Measurements from ENCODE around the gene RSPH6A. TPM values are rescaled to one million over a fixed set of nuclear protein-coding genes. Genes with fewer than 3 reads are reported as not detected.

The RSPH6A gene
- total and polyA plus RNA-seq, 2 of the 4 experiments (the other 2 are of a cell fraction) = under 0.01 to 0.09 TPM

DNA sequence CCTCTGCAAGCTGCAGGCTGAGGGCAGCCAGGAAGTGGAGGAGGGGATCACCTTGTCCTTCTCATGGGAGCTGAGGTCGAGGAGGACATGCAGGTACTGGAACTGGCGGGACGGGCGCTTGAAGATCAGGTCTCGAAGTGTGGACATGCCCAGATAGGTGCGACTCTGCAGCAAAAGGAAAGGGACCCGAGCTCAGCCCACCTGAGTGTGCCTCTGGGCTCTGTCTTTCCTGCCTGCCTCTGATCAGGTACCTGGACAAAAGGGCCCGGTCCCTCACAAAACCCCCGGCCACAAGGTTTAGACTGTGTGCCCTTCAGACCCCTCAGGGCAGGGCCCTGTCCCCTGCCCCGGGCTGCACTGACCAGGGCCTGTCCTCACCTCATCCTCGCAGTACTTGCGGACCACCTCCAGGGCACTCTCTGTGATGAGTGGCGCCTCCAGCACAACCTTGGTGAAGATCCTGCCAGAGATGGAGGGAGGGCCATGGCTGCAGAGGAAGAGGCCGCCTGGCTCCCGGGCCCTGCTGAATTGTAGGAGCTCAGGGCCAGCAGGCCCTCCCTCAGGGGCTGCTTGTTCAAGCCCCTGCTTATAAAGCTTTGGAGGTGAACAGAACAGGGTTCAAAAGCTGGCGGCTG, 12.5 kb upstream of the RSPH6A start:
- H4K5ac ChIP-seq (ENCODE audit: low read depth, low read length) = no peak overlapping the region
- H3K4ac ChIP-seq (ENCODE audit: low read depth, low read length) = no peak overlapping the region
- H2BK20ac ChIP-seq (ENCODE audit: low read depth, low read length) = no peak overlapping the region
- H3K4me2 ChIP-seq (ENCODE audit: low read depth, low read length) = no peak overlapping the region
- H2BK15ac ChIP-seq (ENCODE audit: low read depth, low read length) = no peak overlapping the region
- no peak overlapping the region for H3K14ac ChIP-seq (replicated peaks; ENCODE audit: low read depth, low read length)
- H3K27me3 ChIP-seq (ENCODE audit: control insufficient read depth, insufficient read depth, low read length) = no peaks in the 10 kb centered on the region
- H3K4me3 ChIP-seq (ENCODE audit: insufficient read depth, low read depth, low read length) = no peak overlapping the region
- TF ChIP-seq, protein P1, sequence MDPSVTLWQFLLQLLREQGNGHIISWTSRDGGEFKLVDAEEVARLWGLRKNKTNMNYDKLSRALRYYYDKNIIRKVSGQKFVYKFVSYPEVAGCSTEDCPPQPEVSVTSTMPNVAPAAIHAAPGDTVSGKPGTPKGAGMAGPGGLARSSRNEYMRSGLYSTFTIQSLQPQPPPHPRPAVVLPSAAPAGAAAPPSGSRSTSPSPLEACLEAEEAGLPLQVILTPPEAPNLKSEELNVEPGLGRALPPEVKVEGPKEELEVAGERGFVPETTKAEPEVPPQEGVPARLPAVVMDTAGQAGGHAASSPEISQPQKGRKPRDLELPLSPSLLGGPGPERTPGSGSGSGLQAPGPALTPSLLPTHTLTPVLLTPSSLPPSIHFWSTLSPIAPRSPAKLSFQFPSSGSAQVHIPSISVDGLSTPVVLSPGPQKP (IDR thresholded peaks at IDR 0.05; ENCODE audit: borderline replicate concordance, low read depth, low read length) = no peak
- TF ChIP-seq RAD21 (IDR thresholded peaks at IDR 0.05; ENCODE audit: low read length) (no peak), MAFK (IDR thresholded peaks at IDR 0.05; ENCODE audit: low read depth, low read length) (no peak)
- CTCF ChIA-PET = interaction anchor here (1.0 kb wide), 1 partner anchor 11 kb away, joined by 4 read pairs; no protein-coding TSS in a partner anchor
- no peak for DNase-seq
- 92% methylated on average over 6 of the region's 16 CpGs; no CpG with 5 or more reads in 1 of the 2 experiments for WGBS, 2 experiments (ENCODE audit: extremely low coverage in 2 of 2, insufficient read length in 1 of 2)
- ATAC-seq (ENCODE audit: low read depth) = no peak
- 0 out of 2 replicates have a peak, but pooled peaks cover 7% of the 10 kb centered on the region for H4K20me1 ChIP-seq (ENCODE audit: insufficient read depth, low read length)
- intact Hi-C loops (cut with micrococcal nuclease) = no loop called here
- no TSS peak for BruUV-seq (replicated peaks)
- H3K36me3 ChIP-seq (ENCODE audit: control insufficient read depth, insufficient read depth, low read length) = peaks cover 87% of the 10 kb centered on the region
- no peaks in the 10 kb centered on the region for H3K9me1 ChIP-seq (ENCODE audit: insufficient read depth, low read length)
- H2AFZ ChIP-seq (replicated peaks; ENCODE audit: low read length, poor library complexity) = no peak overlapping the region
- H3K18ac ChIP-seq (ENCODE audit: low read depth, low read length) = no peak overlapping the region
- H3K79me1 ChIP-seq (ENCODE audit: low read depth in 1 of 2, low read length in 2 of 2) = peaks cover 0 to 4% of the 10 kb centered on the region in 2 experiments; a peak in 3 of 4 replicates
- no peak overlapping the region for H4K91ac ChIP-seq (ENCODE audit: insufficient read depth, low read depth, low read length)
- no peak overlapping the region for H2BK120ac ChIP-seq (ENCODE audit: low read depth, low read length)
- H3K9me3 ChIP-seq (ENCODE audit: control insufficient read depth, insufficient read depth, low read length) = no peaks in the 10 kb centered on the region
- H3K23ac ChIP-seq (ENCODE audit: low read depth, low read length) = no peak overlapping the region
- H2AK5ac ChIP-seq (ENCODE audit: low read depth, low read length) = no peak overlapping the region
- in situ Hi-C loops (cut with MboI; ENCODE audit: low sequenced_read_pairs) = no loop called here
- no peaks in the 10 kb centered on the region for H3K4me1 ChIP-seq (ENCODE audit: control insufficient read depth, insufficient read depth, low read length)
- POLR2A ChIA-PET (ENCODE audit: unreplicated experiment) = no interaction called here
- H2AK9ac ChIP-seq (replicated peaks; ENCODE audit: low read depth, low read length, poor library complexity) = no peak overlapping the region
- H3K27ac ChIP-seq (ENCODE audit: insufficient read depth, low read length) = no peak overlapping the region
- no peak overlapping the region for H3K9ac ChIP-seq (ENCODE audit: low read depth, low read length)
- H4K8ac ChIP-seq (ENCODE audit: low read depth in 2 of 2, low read length in 2 of 2) = no peak overlapping the region
- dilution Hi-C loops (cut with HindIII; ENCODE audit: low sequenced_read_pairs, unreplicated experiment) = no loop called here
- no peak overlapping the region for H3K56ac ChIP-seq (ENCODE audit: extremely low read depth, insufficient read depth, low read length)
- no peak overlapping the region for H2BK5ac ChIP-seq (ENCODE audit: low read depth, low read length, poor library complexity, severe bottlenecking)

Data from IMR-90 (cell line).